GM23338 (cell line): ENCODE results near the gene VPS26C. TPM values are rescaled to one million over a fixed set of nuclear protein-coding genes. Genes with fewer than 3 reads are reported as not detected.

Experiments used
- ATAC-seq: fragments of 200-7000 bp; cut with Tn5 transposase; 3 replicates; pipeline ENCODE4 v1.9.1; 2020
- DNase-seq: peaks from one replicate; pipeline ENCODE4 v3.0.0-alpha.2; 2015; ENCODE audit warnings: low spot score
- H2AFZ ChIP-seq: fragments of 200-600 bp; sonication (generic); 2 replicates; pipeline ENCODE4 v1.8.0; 2016; ENCODE audit warnings: antibody characterized with exemption, mild to moderate bottlenecking, moderate library complexity
- H3F3A ChIP-seq: fragments of 200-600 bp; sonication (generic); replicated peaks from 2 replicates; pipeline ENCODE4 v1.8.0; 2017; ENCODE audit warnings: antibody characterized with exemption, mixed run types, low read depth
- H3K27ac ChIP-seq: fragments of 200-600 bp; sonication (generic); 2 replicates; pipeline ENCODE4 v1.6.1; 2016; ENCODE audit warnings: low read depth
- H3K27me3 ChIP-seq: fragments of 200-600 bp; sonication (generic); 2 replicates; pipeline ENCODE4 v1.8.0; 2016; ENCODE audit warnings: mild to moderate bottlenecking, mixed run types, moderate library complexity; ENCODE audit not compliant: insufficient read depth
- H3K36me3 ChIP-seq: fragments of 200-600 bp; sonication (generic); 2 replicates; pipeline ENCODE4 v1.8.0; 2016; ENCODE audit warnings: mild to moderate bottlenecking; ENCODE audit not compliant: insufficient read depth
- H3K4me1 ChIP-seq: fragments of 200-600 bp; sonication (generic); 2 replicates; pipeline ENCODE4 v1.8.0; 2016; ENCODE audit warnings: mild to moderate bottlenecking, moderate library complexity; ENCODE audit not compliant: insufficient read depth
- H3K4me2 ChIP-seq: fragments of 200-600 bp; sonication (generic); 2 replicates; pipeline ENCODE4 v1.7.1; 2017; ENCODE audit warnings: mixed run types
- H3K4me3 ChIP-seq: fragments of 200-600 bp; sonication (generic); 2 replicates; pipeline ENCODE4 v1.6.1; 2016; ENCODE audit warnings: mixed run types
- H3K79me2 ChIP-seq: fragments of 200-600 bp; sonication (generic); replicated peaks from 2 replicates; pipeline ENCODE4 v1.8.0; 2017; ENCODE audit warnings: mild to moderate bottlenecking; ENCODE audit not compliant: insufficient read depth
- H3K9me2 ChIP-seq: fragments of 200-600 bp; sonication (generic); 2 replicates; pipeline ENCODE4 v1.8.0; 2017; ENCODE audit not compliant: insufficient read depth
- H4K20me1 ChIP-seq: fragments of 200-600 bp; sonication (generic); replicated peaks from 2 replicates; pipeline ENCODE4 v1.8.0; 2017; ENCODE audit warnings: mild to moderate bottlenecking; ENCODE audit not compliant: insufficient read depth
- H3K27ac Mint-ChIP-seq: 2 replicates; pipeline ENCODE4 v1.8.0; 2020; ENCODE audit warnings: inconsistent platforms, mild to moderate bottlenecking, moderate library complexity, mixed read lengths
- H3K27me3 Mint-ChIP-seq: 3 replicates; pipeline ENCODE4 v1.8.0; 2022; ENCODE audit warnings: low read depth, mild to moderate bottlenecking, moderate library complexity, mixed read lengths, inconsistent platforms; ENCODE audit not compliant: insufficient read depth, poor library complexity
- H3K36me3 Mint-ChIP-seq: 3 replicates; pipeline ENCODE4 v1.8.0; 2021; ENCODE audit warnings: low read depth, mild to moderate bottlenecking, inconsistent platforms, moderate library complexity, mixed read lengths
- H3K4me1 Mint-ChIP-seq: 3 replicates; pipeline ENCODE4 v1.8.0; 2020; ENCODE audit warnings: mild to moderate bottlenecking, inconsistent platforms, mixed read lengths
- H3K4me3 Mint-ChIP-seq: 3 replicates; pipeline ENCODE4 v1.8.0; 2021; ENCODE audit warnings: moderate library complexity, mild to moderate bottlenecking, inconsistent platforms, mixed read lengths
- H3K9me3 Mint-ChIP-seq: 3 replicates; pipeline ENCODE4 v1.8.0; 2020; ENCODE audit warnings: moderate library complexity, mild to moderate bottlenecking, inconsistent platforms, mixed read lengths
- CREB1 ChIP-seq: fragments of 250-450 bp; sonication (Bioruptor Pico); IDR thresholded peaks from 2 replicates; pipeline ENCODE4 v1.5.0; 2020; ENCODE audit warnings: low read depth, mild to moderate bottlenecking, moderate library complexity
- CTCF ChIP-seq, 2 experiments: fragments of 200-600 bp in 1 of 2; sonication (generic) in 1 of 2; conservative IDR thresholded peaks; 2 replicates each; pipeline versions ENCODE4 v1.5.1 to v1.6.1; 2016 to 2017; ENCODE audit warnings: antibody characterized with exemption in 2 of 2, low read depth in 2 of 2, mild to moderate bottlenecking in 2 of 2, moderate library complexity in 1 of 2
- ETS1 ChIP-seq: IDR thresholded peaks from 2 replicates; pipeline ENCODE4 v1.6.1; 2016; ENCODE audit warnings: antibody characterized with exemption
- EZH2phosphoT487 ChIP-seq: fragments of 200-600 bp; sonication (generic); IDR thresholded peaks from one replicate; pipeline ENCODE4 v1.8.1; 2018; ENCODE audit warnings: antibody characterized with exemption; ENCODE audit not compliant: unreplicated experiment
- NANOG ChIP-seq: IDR thresholded peaks from 2 replicates; pipeline ENCODE4 v1.6.1; 2016; ENCODE audit warnings: antibody characterized with exemption, borderline replicate concordance
- POLR2AphosphoS5 ChIP-seq: IDR thresholded peaks from 2 replicates; pipeline ENCODE4 v1.6.1; 2016; ENCODE audit warnings: antibody characterized with exemption, low read depth
- STAT1 ChIP-seq: IDR thresholded peaks from one replicate; pipeline ENCODE4 v1.6.1; 2016; ENCODE audit warnings: antibody characterized with exemption; ENCODE audit not compliant: unreplicated experiment
- ZNF114 ChIP-seq: fragments of 250-450 bp; sonication (Bioruptor Pico); IDR thresholded peaks from 2 replicates; pipeline ENCODE4 v1.5.0; 2020; ENCODE audit warnings: mild to moderate bottlenecking, moderate library complexity
- ZNF331 ChIP-seq: fragments of 250-450 bp; sonication (Bioruptor Pico); IDR thresholded peaks from 2 replicates; pipeline ENCODE4 v1.5.0; 2020; ENCODE audit warnings: low read depth, mild to moderate bottlenecking, moderate library complexity
- ZNF462 ChIP-seq: fragments of 250-450 bp; sonication (Bioruptor Pico); IDR thresholded peaks from 2 replicates; pipeline ENCODE4 v1.5.0; 2020; ENCODE audit warnings: mild to moderate bottlenecking, moderate library complexity
- polyA plus RNA-seq: library from polyadenylated mRNA; unstranded; fragments of >200 nt; fragmentation: Nextera tagmentation; extraction: Ambion mirVana; gene quantifications from 2 replicates; pipeline ENCODE4 v1.2.1, GENCODE V29; 2016
- total RNA-seq: library from RNA; depleted of rRNA; stranded (reverse); fragments of >200 nt; shearing (Covaris generic); gene quantifications from 2 replicates; pipeline ENCODE4 v1.2.3, GENCODE V29; 2014

The VPS26C gene
- total and polyA plus RNA-seq, 2 experiments from 2014 or later = 45.1 to 91.2 TPM

DNA sequence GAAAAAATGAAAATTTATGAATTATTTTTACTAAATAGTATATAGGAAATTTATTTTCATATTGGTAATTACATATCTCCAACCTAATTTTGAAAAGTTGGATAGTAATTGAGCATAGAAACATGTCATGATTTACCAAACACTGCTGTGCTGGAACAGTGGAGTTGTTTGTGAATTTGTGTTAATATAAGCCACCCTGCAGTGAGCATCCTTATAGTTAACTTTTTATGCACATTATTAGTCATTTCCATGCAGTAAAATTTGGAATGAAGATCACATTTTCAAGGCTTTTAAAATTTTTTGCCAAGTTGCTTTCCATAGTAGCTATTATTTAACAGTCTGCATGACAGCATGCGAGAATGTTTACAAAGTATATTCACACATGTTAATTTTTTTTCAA, 78.3 kb downstream of the VPS26C start:
- Histone ChIP-seq H3K9me2 (no peaks in the 10 kb centered on the region), H3K27me3 (no peaks in the 10 kb centered on the region), H4K20me1 (no peaks in the 10 kb centered on the region), H3K4me1 (no peaks in the 10 kb centered on the region; the same call in 1 of the 2 replicates), H3K4me3 (no peak overlapping the region), H3K4me2 (no peak overlapping the region), H3K36me3 (no peaks in the 10 kb centered on the region), H2AFZ (no peak overlapping the region), H3K79me2 (no peaks in the 10 kb centered on the region), H3K27ac (no peak overlapping the region), H3F3A (no peaks in the 10 kb centered on the region)
- H3K4me1 Mint-ChIP-seq = peaks cover 11% of the 10 kb centered on the region
- no peak for ATAC-seq
- H3K4me3 Mint-ChIP-seq = no peak overlapping the region
- H3K27me3 Mint-ChIP-seq = peaks cover 4% of the 10 kb centered on the region
- H3K9me3 Mint-ChIP-seq = no peaks in the 10 kb centered on the region
- DNase-seq = no peak
- no peak overlapping the region for H3K27ac Mint-ChIP-seq
- TF ChIP-seq STAT1 (no peak), CTCF (conservative IDR thresholded peaks at IDR 0.05; ENCODE audit: low read depth in 2 of 2) (no peak), POLR2AphosphoS5 (no peak), CREB1 (CRISPR knock-in tag) (no peak)
- H3K36me3 Mint-ChIP-seq = no peaks in the 10 kb centered on the region

GRCh38 chr21:37186983-37187382, 80.2 kb downstream of the VPS26C start:
- no peak overlapping the region for H3K27ac Mint-ChIP-seq
- no peaks in the 10 kb centered on the region for H3K4me1 ChIP-seq
- 0 out of 2 replicates have a peak, but pooled peaks cover 5% of the 10 kb centered on the region for H3K9me2 ChIP-seq
- H3K36me3 ChIP-seq = no peaks in the 10 kb centered on the region
- H3K4me3 Mint-ChIP-seq = no peak overlapping the region
- H3K9me3 Mint-ChIP-seq = no peaks in the 10 kb centered on the region
- no peaks in the 10 kb centered on the region for H3K79me2 ChIP-seq
- DNase-seq (no peak), ATAC-seq (no peak)
- H2AFZ ChIP-seq = no peak overlapping the region
- no peak overlapping the region for H3K27ac ChIP-seq
- no peaks in the 10 kb centered on the region for H3K4me1 Mint-ChIP-seq
- H3K36me3 Mint-ChIP-seq = peaks cover 2% of the 10 kb centered on the region; the same call in 1 of the 3 replicates
- H3K27me3 ChIP-seq = no peaks in the 10 kb centered on the region
- H3K4me2 ChIP-seq = no peak overlapping the region
- no peaks in the 10 kb centered on the region for H4K20me1 ChIP-seq
- no peaks in the 10 kb centered on the region for H3K27me3 Mint-ChIP-seq
- no peak overlapping the region for H3K4me3 ChIP-seq
- H3F3A ChIP-seq = no peaks in the 10 kb centered on the region
- TF ChIP-seq EZH2phosphoT487 (no peak), CTCF (conservative IDR thresholded peaks at IDR 0.05; ENCODE audit: low read depth in 2 of 2) (no peak), POLR2AphosphoS5 (no peak), STAT1 (no peak), ETS1 (no peak), ZNF114 (CRISPR knock-in tag) (no peak), ZNF462 (CRISPR knock-in tag) (no peak), NANOG (no peak), ZNF331 (CRISPR knock-in tag) (no peak)
